ENCODE measurements around the gene OVAAL.

OVAAL gene

DNA sequence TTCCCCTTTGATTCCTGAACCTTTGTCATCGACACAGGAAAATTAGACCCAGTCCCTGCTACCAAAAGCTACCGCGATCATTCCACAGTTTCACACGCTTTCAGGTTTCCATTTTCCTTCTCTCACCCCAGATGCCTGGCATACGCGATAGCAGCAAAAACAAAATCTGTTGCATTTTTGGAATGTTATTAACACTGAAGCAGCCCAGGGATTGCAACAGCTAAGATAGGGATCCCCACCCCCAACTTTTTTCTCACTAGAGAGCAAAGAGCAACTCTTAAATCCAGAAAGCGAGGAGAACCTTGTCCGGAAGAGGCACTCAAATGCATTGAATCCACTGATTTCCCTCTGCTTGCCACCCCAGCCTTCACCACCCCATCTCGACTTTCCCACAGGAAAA lies 8.9 kb downstream of the OVAAL start:
- ChIA-PET CTCF (interaction anchor here (0.6 kb wide), 1 partner anchor 294 kb away, joined by 4 read pairs; no protein-coding TSS in a partner anchor), POLR2A (no interaction called here)
- TF ChIP-seq, protein P1, sequence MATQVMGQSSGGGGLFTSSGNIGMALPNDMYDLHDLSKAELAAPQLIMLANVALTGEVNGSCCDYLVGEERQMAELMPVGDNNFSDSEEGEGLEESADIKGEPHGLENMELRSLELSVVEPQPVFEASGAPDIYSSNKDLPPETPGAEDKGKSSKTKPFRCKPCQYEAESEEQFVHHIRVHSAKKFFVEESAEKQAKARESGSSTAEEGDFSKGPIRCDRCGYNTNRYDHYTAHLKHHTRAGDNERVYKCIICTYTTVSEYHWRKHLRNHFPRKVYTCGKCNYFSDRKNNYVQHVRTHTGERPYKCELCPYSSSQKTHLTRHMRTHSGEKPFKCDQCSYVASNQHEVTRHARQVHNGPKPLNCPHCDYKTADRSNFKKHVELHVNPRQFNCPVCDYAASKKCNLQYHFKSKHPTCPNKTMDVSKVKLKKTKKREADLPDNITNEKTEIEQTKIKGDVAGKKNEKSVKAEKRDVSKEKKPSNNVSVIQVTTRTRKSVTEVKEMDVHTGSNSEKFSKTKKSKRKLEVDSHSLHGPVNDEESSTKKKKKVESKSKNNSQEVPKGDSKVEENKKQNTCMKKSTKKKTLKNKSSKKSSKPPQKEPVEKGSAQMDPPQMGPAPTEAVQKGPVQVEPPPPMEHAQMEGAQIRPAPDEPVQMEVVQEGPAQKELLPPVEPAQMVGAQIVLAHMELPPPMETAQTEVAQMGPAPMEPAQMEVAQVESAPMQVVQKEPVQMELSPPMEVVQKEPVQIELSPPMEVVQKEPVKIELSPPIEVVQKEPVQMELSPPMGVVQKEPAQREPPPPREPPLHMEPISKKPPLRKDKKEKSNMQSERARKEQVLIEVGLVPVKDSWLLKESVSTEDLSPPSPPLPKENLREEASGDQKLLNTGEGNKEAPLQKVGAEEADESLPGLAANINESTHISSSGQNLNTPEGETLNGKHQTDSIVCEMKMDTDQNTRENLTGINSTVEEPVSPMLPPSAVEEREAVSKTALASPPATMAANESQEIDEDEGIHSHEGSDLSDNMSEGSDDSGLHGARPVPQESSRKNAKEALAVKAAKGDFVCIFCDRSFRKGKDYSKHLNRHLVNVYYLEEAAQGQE (tag by site-specific recombination; IDR thresholded peaks at IDR 0.05) = no peak
- TF ChIP-seq REPIN1 (tag by site-specific recombination; IDR thresholded peaks at IDR 0.05; ENCODE audit: low read depth) = no peak
- TF ChIP-seq SCRT1 (tag by site-specific recombination; IDR thresholded peaks at IDR 0.05; ENCODE audit: borderline replicate concordance) = no peak
- TF ChIP-seq ZNF555 (tag by site-specific recombination; conservative IDR thresholded peaks at IDR 0.05) = no peak
- TF ChIP-seq, protein P2, sequence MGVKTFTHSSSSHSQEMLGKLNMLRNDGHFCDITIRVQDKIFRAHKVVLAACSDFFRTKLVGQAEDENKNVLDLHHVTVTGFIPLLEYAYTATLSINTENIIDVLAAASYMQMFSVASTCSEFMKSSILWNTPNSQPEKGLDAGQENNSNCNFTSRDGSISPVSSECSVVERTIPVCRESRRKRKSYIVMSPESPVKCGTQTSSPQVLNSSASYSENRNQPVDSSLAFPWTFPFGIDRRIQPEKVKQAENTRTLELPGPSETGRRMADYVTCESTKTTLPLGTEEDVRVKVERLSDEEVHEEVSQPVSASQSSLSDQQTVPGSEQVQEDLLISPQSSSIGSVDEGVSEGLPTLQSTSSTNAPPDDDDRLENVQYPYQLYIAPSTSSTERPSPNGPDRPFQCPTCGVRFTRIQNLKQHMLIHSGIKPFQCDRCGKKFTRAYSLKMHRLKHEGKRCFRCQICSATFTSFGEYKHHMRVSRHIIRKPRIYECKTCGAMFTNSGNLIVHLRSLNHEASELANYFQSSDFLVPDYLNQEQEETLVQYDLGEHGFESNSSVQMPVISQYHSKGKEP (tag by site-specific recombination; IDR thresholded peaks at IDR 0.05) = no peak
- TF ChIP-seq OSR2 (tag by site-specific recombination; IDR thresholded peaks at IDR 0.05) = no peak
- no peak for TF ChIP-seq ZNF548 (tag by site-specific recombination; IDR thresholded peaks at IDR 0.05)
- no peaks in the 10 kb centered on the region for H3K4me1 ChIP-seq (ENCODE audit: control insufficient read depth, insufficient read depth, low read length)
- no peak overlapping the region for H3K27ac ChIP-seq (ENCODE audit: extremely low read depth, low read depth, low read length)
- H3K9me3 ChIP-seq (ENCODE audit: control insufficient read depth, insufficient read depth, low read depth, low read length) = no peaks in the 10 kb centered on the region
- H3K36me3 ChIP-seq (ENCODE audit: control insufficient read depth in 2 of 2, insufficient read depth in 1 of 2, low read length in 2 of 2) = no peaks in the 10 kb centered on the region
- H3K4me3 ChIP-seq (ENCODE audit: low read depth, low read length) = no peak overlapping the region

DNA sequence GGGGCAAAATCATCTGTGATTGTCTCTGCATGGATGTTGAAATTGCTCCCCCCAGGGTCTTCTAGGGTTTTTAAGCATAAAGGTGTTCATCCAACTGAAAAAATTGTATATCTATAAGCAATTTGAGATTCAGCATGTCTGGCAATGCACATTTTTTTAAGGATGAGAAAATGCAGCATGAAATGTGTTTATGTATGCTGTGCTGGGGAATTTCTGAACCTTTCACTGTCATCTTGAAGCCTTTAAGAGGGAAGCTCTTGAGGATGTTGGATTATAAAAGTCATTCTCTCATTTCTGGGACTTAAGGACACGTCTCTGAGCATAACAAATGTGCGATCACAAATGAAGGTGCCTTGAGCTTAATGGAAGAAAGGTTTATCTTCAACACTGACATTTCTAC lies 9.4 kb downstream of the OVAAL start:
- TF ChIP-seq ZNF24 (tag by site-specific recombination; IDR thresholded peaks at IDR 0.05) (no peak), GLIS1 (tag by site-specific recombination; IDR thresholded peaks at IDR 0.05) (no peak), ZNF664 (tag by site-specific recombination; IDR thresholded peaks at IDR 0.05) (no peak), MEIS1 (CRISPR knock-in tag; IDR thresholded peaks at IDR 0.05; ENCODE audit: borderline replicate concordance) (no peak), ZNF221 (tag by site-specific recombination; IDR thresholded peaks at IDR 0.05; ENCODE audit: borderline replicate concordance) (no peak), ZNF174 (tag by site-specific recombination; IDR thresholded peaks at IDR 0.05) (no peak), ZSCAN30 (tag by site-specific recombination; IDR thresholded peaks at IDR 0.05) (no peak), IKZF3 (tag by site-specific recombination; IDR thresholded peaks at IDR 0.05) (no peak), HOXA7 (CRISPR knock-in tag; IDR thresholded peaks at IDR 0.05; ENCODE audit: borderline replicate concordance) (no peak), ZNF530 (tag by site-specific recombination; IDR thresholded peaks at IDR 0.05; ENCODE audit: low read depth) (no peak), RBAK (tag by site-specific recombination; IDR thresholded peaks at IDR 0.05) (no peak), ZNF501 (tag by site-specific recombination; IDR thresholded peaks at IDR 0.05) (no peak), FEZF1 (tag by site-specific recombination; IDR thresholded peaks at IDR 0.05) (no peak), ZNF830 (tag by site-specific recombination; IDR thresholded peaks at IDR 0.05; ENCODE audit: low read depth) (no peak), ZNF521 (tag by site-specific recombination; IDR thresholded peaks at IDR 0.05) (no peak), ZNF747 (tag by site-specific recombination; IDR thresholded peaks at IDR 0.05) (no peak)
- TF ChIP-seq, protein P3, sequence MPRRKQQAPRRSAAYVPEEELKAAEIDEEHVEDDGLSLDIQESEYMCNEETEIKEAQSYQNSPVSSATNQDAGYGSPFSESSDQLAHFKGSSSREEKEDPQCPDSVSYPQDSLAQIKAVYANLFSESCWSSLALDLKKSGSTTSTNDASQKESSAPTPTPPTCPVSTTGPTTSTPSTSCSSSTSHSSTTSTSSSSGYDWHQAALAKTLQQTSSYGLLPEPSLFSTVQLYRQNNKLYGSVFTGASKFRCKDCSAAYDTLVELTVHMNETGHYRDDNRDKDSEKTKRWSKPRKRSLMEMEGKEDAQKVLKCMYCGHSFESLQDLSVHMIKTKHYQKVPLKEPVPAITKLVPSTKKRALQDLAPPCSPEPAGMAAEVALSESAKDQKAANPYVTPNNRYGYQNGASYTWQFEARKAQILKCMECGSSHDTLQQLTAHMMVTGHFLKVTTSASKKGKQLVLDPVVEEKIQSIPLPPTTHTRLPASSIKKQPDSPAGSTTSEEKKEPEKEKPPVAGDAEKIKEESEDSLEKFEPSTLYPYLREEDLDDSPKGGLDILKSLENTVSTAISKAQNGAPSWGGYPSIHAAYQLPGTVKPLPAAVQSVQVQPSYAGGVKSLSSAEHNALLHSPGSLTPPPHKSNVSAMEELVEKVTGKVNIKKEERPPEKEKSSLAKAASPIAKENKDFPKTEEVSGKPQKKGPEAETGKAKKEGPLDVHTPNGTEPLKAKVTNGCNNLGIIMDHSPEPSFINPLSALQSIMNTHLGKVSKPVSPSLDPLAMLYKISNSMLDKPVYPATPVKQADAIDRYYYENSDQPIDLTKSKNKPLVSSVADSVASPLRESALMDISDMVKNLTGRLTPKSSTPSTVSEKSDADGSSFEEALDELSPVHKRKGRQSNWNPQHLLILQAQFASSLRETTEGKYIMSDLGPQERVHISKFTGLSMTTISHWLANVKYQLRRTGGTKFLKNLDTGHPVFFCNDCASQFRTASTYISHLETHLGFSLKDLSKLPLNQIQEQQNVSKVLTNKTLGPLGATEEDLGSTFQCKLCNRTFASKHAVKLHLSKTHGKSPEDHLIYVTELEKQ (tag by site-specific recombination; IDR thresholded peaks at IDR 0.05; ENCODE audit: borderline replicate concordance) = no peak
- TF ChIP-seq, protein P4, sequence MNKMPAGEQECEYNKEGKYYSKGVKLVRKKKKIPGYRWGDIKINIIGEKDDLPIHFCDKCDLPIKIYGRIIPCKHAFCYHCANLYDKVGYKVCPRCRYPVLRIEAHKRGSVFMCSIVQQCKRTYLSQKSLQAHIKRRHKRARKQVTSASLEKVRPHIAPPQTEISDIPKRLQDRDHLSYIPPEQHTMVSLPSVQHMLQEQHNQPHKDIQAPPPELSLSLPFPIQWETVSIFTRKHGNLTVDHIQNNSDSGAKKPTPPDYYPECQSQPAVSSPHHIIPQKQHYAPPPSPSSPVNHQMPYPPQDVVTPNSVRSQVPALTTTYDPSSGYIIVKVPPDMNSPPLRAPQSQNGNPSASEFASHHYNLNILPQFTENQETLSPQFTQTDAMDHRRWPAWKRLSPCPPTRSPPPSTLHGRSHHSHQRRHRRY (tag by site-specific recombination; IDR thresholded peaks at IDR 0.05) = no peak
- no peak overlapping the region for H3K4me3 ChIP-seq (ENCODE audit: low read depth, low read length)

More for the DNA sequence above, 9.4 kb downstream of the OVAAL start:
- H3K4me1 ChIP-seq (ENCODE audit: control insufficient read depth, insufficient read depth, low read length) = no peaks in the 10 kb centered on the region
- ChIA-PET POLR2A (no interaction called here), CTCF (interaction anchor here (0.6 to 0.8 kb wide), 3 partner anchors 20 to 294 kb away, joined by 3 to 4 read pairs (median 4); no protein-coding TSS in a partner anchor)
- no peaks in the 10 kb centered on the region for H3K9me3 ChIP-seq (ENCODE audit: control insufficient read depth, insufficient read depth, low read depth, low read length)
- H3K27ac ChIP-seq (ENCODE audit: extremely low read depth, low read depth, low read length) = no peak overlapping the region
- H3K36me3 ChIP-seq (ENCODE audit: control insufficient read depth in 2 of 2, insufficient read depth in 1 of 2, low read length in 2 of 2) = no peaks in the 10 kb centered on the region
